CD4-positive, alpha-beta T cell (primary cell): ENCODE data around the gene GARIN6. TPM values are rescaled to one million over a fixed set of nuclear protein-coding genes. Genes with fewer than 3 reads are reported as not detected.

Experiments used
- ATAC-seq: fragments of 200-7000 bp; cut with Tn5 transposase; one replicate; pipeline ENCODE4 v1.10.0; 2022; ENCODE audit warnings: mild to moderate bottlenecking; ENCODE audit not compliant: poor library complexity
- CTCF ChIA-PET: fragments of 350-600 bp; sonication (Branson Sonifier 250); formaldehyde crosslinking; loops from one replicate; lab custom pipeline; 2021; ENCODE audit warnings: antibody characterized with exemption, inconsistent platforms; lab: Charles Lee
- POLR2A ChIA-PET: fragments of 350-600 bp; sonication (Branson Sonifier 250); formaldehyde crosslinking; loops from one replicate; lab custom pipeline; 2021; ENCODE audit warnings: antibody characterized with exemption, inconsistent platforms; lab: Charles Lee
- DNase-seq, 14 experiments: peaks; one replicate each; pipeline ENCODE4 v3.0.0-alpha.2; 2013 to 2020; ENCODE audit warnings: mixed read lengths in 2 of 14
- H3K27ac ChIP-seq, 2 donors: one replicate each; pipeline versions ENCODE4 v1.5.1 to v1.7.0; 2013; ENCODE audit warnings: low read length in 2 of 2, low read depth in 1 of 2, mild to moderate bottlenecking in 1 of 2
- H3K27me3 ChIP-seq, 2 experiments: 1 replicate in 1 of 2; 2 replicates in 1 of 2; pipeline versions ENCODE4 v1.6.1 to v1.7.0; 2013; ENCODE audit warnings: low read length in 2 of 2, control low read depth in 1 of 2, mild to moderate bottlenecking in 1 of 2, moderate library complexity in 1 of 2; ENCODE audit not compliant: insufficient read depth in 2 of 2, control insufficient read depth in 1 of 2
- H3K36me3 ChIP-seq: one replicate; pipeline ENCODE4 v1.6.1; 2013; ENCODE audit warnings: low read length, control low read depth; ENCODE audit not compliant: insufficient read depth
- H3K4me1 ChIP-seq: one replicate; pipeline ENCODE4 v1.6.1; 2013; ENCODE audit warnings: low read length, control low read depth; ENCODE audit not compliant: insufficient read depth
- H3K4me3 ChIP-seq: one replicate; pipeline ENCODE4 v1.5.1; 2013; ENCODE audit warnings: mild to moderate bottlenecking, low read length, moderate library complexity
- H3K9me3 ChIP-seq, 2 experiments: 1 replicate in 1 of 2; 2 replicates in 1 of 2; pipeline versions ENCODE4 v1.6.1 to v1.7.0; 2013; ENCODE audit warnings: low read length in 2 of 2, mild to moderate bottlenecking in 2 of 2, control low read depth in 1 of 2, moderate library complexity in 1 of 2; ENCODE audit not compliant: control insufficient read depth in 1 of 2, insufficient read depth in 1 of 2
- H3K27ac Mint-ChIP-seq: one replicate; pipeline ENCODE4 v1.8.0; 2020; ENCODE audit warnings: mixed read lengths
- H3K27me3 Mint-ChIP-seq: one replicate; pipeline ENCODE4 v1.8.0; 2021; ENCODE audit warnings: mixed read lengths
- H3K36me3 Mint-ChIP-seq: one replicate; pipeline ENCODE4 v1.8.0; 2021; ENCODE audit warnings: low read depth, mixed read lengths
- H3K4me1 Mint-ChIP-seq: one replicate; pipeline ENCODE4 v1.8.0; 2021; ENCODE audit warnings: low read depth, mixed read lengths
- H3K4me3 Mint-ChIP-seq: one replicate; pipeline ENCODE4 v1.8.0; 2020; ENCODE audit warnings: mild to moderate bottlenecking, mixed read lengths
- H3K9me3 Mint-ChIP-seq: one replicate; pipeline ENCODE4 v1.8.0; 2020; ENCODE audit warnings: mixed read lengths
- CTCF ChIP-seq: fragments of 200-600 bp; IDR thresholded peaks from one replicate; pipeline ENCODE4 v1.8.0; 2022; ENCODE audit warnings: antibody characterized with exemption, mild to moderate bottlenecking
- intact Hi-C, 2 experiments: fragments of 100-400 bp; cut with DNase I in 1 of 2; cut with micrococcal nuclease in 1 of 2; formaldehyde crosslinking; loops; one replicate each; pipeline versions ENCODE4 v1.15.1 to v1.9.0; 2023 to 2025; cut with DNase I, micrococcal nuclease
- total RNA-seq, 174 experiments: library from RNA in 2 of 174; stranded (reverse) in 2 of 174; gene quantifications; one replicate each; pipeline ENCODE4 v1.2.3 and lab custom pipeline; 2021 to 2026

GARIN6 gene
- total RNA-seq, 2 experiments from 2014 or later: not detected

GRCh38 chr12:99627459-99627858, 20.1 kb upstream of the GARIN6 start:
- Histone ChIP-seq H3K4me3 (no peak overlapping the region), H3K27me3 (no peaks in the 10 kb centered on the region), H3K27ac (no peak overlapping the region), H3K36me3 (no peaks in the 10 kb centered on the region), H3K4me1 (no peaks in the 10 kb centered on the region), H3K9me3 (no peaks in the 10 kb centered on the region)
- Mint-ChIP-seq H3K4me3 (no peak overlapping the region), H3K36me3 (no peaks in the 10 kb centered on the region), H3K4me1 (no peaks in the 10 kb centered on the region), H3K27me3 (no peaks in the 10 kb centered on the region), H3K9me3 (peaks cover 14% of the 10 kb centered on the region), H3K27ac (no peak overlapping the region)
- DNase-seq: no peak
- POLR2A ChIA-PET: no interaction called here
- CTCF ChIA-PET: no interaction called here
- no peak for TF ChIP-seq CTCF
- no peak for ATAC-seq
- intact Hi-C loops: no loop called here

GRCh38 chr12:99644629-99645028, 2.9 kb upstream of the GARIN6 start:
- no peak for TF ChIP-seq CTCF
- Histone ChIP-seq H3K27me3 (no peaks in the 10 kb centered on the region), H3K4me1 (no peaks in the 10 kb centered on the region), H3K4me3 (no peak overlapping the region), H3K27ac (no peak overlapping the region), H3K9me3 (peaks cover 0 to 11% of the 10 kb centered on the region in 2 experiments), H3K36me3 (no peaks in the 10 kb centered on the region)
- ChIA-PET POLR2A (no interaction called here), CTCF (no interaction called here)
- ATAC-seq: no peak
- Mint-ChIP-seq H3K27me3 (no peaks in the 10 kb centered on the region), H3K4me1 (no peaks in the 10 kb centered on the region), H3K9me3 (no peaks in the 10 kb centered on the region), H3K27ac (no peak overlapping the region), H3K36me3 (no peaks in the 10 kb centered on the region), H3K4me3 (no peak overlapping the region)
- DNase-seq: no peak
- intact Hi-C loops: no loop called here

GRCh38 chr12:99648183-99648582, 630 bp downstream of the GARIN6 start:
- H3K36me3 Mint-ChIP-seq: no peaks in the 10 kb centered on the region
- no peak for DNase-seq
- Histone ChIP-seq H3K9me3 (peaks cover 0 to 11% of the 10 kb centered on the region in 2 experiments), H3K4me1 (no peaks in the 10 kb centered on the region), H3K4me3 (no peak overlapping the region), H3K27ac (no peak overlapping the region), H3K27me3 (no peaks in the 10 kb centered on the region), H3K36me3 (no peaks in the 10 kb centered on the region)
- POLR2A ChIA-PET: no interaction called here
- H3K27ac Mint-ChIP-seq: no peak overlapping the region
- ATAC-seq: no peak
- intact Hi-C loops: no loop called here
- H3K4me3 Mint-ChIP-seq: no peak overlapping the region
- TF ChIP-seq CTCF: no peak
- H3K9me3 Mint-ChIP-seq: no peaks in the 10 kb centered on the region
- no peaks in the 10 kb centered on the region for H3K4me1 Mint-ChIP-seq
- CTCF ChIA-PET: no interaction called here
- no peaks in the 10 kb centered on the region for H3K27me3 Mint-ChIP-seq
